Measurements from ENCODE around the gene ARID3A. TPM values are rescaled to one million over a fixed set of nuclear protein-coding genes. Genes with fewer than 3 reads are reported as not detected.

ARID3A gene
- polyA plus RNA-seq, 10 donors: 6.9 to 13.1 (median 10.4) TPM

- no peak for DNase-seq
Observed at GRCh38 chr19:929203-929890, 3.5 kb downstream of the ARID3A start.

- no peak for DNase-seq
Observed at GRCh38 chr19:929891-930258, 4.0 kb downstream of the ARID3A start.

DNA sequence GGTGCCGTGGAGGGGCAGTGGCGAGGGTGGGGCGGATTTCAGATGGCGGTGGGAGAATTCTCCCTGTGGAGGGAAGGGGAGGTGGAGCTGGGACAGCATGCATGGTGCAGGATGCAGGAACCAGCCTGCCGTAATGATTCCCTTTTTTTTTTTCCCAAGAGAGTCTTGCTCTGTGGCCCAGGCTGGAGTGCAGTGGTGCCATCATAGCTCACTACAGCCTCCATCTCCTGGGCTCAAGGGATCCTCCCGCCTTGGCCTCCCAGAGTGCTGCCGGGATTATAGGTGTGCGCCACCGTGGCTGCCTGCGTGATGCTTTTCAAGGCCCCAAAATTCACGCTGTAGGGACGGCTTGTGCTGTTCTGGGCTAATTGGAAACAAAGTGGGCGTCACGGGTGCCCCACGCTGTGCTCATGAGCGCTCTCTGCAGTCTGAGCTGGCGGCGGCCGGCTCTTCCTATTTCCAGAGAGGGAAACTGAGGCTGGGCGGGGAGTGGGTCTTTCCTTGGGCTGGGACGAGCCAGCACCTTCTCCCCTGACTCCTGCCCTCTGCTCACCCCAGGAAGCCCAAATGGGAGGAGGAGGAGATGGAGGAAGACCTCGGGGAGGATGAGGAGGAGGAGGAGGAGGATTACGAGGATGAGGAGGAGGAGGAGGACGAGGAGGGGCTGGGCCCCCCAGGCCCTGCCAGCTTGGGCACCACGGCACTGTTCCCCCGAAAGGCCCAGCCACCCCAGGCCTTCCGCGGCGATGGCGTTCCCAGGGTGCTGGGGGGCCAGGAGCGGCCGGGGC, 6.2 kb downstream of the ARID3A start:
- no peak for DNase-seq

DNA sequence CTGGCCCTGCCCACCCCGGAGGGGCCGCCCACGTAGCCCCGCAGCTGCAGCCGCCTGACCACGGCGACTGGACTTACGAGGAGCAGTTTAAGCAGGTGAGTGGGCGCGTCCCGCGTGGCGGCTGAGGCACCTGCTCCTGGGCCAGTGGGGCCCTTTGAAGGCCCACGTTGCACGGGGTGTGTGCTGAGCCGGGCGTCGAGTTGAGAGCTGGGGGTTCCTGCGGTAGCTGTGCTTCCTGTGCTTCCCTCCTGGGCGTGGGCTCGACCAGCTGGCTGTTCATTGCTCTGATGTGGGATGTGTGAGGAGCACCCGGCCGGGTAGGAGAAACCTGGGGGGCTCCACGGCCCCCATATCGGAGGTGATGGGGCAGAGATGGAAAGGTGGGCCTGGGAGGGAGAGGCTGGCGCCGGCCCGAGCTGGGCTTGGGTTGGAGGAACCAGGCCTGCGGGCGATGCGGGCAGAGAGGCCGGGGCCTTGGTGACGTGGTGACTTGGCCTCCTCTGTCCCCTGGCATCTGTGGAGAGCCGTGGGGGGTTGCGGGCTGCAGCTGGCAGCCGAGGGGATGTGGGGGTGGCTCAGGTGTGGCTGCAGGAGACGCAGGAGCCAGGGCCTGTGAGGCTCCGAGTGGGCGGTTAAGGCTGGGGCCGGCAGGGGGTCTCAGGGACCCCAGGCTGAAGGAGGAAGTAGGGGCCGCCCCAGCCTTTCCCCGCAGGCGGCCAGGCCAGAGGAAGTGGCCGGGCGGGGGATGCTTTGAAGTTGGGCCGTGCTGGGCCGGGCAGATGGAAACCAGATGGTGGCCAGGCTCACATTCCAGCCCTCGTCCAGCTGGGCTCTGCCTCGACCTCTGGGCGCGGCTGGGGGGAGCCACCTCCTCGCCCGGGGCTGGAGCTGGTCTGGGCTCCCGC, 7.1 kb downstream of the ARID3A start:
- DNase-seq: peak in 2 of 3 donors; percentile 76 to 84

- DNase-seq: no peak
Observed at GRCh38 chr19:933553-933882, 7.7 kb downstream of the ARID3A start.

DNA sequence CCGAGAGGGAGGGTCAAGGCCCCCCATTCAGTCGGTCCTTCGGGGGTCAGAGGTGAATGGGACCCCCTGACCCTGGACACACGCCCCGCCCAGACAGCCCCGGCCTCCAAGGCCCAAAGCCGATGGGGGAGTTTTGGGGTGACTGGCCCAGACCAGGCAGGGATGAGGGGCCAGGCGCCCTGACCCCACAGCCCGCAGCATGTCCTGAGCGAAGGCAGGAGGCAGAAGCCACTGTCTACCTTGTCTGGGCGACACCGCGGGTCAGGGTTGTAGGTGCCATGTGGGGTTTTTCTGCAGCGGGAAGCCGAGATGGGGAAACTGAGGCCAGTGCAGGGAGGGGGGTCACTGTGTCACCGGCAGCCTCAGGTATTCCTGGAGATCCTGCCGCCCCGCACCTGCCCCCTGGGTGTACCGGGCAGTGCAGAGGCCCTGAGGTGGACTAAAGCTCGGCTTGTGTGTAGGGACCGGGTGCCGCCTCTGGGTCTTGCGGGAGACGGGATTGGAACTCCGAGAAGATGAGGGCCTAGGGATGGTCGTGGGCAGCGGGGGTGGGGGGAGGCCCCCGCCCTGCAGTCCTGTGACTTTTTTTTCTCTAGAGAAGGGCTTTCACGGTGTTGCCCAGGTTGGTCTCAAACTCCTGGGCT, 8.5 kb downstream of the ARID3A start:
- DNase-seq: no peak

DNA sequence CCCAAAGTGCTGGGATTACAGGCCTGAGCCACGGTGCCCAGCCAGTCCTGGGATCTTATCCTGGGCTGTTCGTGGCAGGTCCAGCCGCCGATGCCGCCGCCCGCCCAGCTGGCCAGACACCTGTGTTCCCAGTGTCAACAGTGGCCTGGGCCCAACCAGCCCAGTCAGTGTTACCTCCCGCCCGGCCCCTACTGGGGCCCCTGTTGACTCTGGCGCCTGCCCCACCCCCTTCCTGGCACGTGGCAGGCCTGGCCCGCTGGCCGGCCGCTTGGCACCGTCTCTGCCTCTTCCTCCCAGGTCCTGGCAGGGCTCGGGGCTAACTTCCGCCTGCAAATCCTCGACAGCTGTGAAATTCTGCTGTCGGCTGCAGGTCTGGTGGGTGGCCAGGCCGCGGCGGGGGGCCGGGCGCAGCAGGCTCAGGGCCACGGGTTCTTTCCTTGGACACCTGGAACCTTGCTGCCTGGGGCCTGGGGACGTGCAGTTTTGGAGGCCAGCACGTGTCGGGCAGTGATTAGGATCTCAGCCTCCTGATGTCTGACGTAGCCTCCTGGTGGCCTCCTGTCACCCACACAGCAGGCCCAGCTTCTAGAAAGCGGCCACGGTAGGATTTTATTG, 9.1 kb downstream of the ARID3A start:
- DNase-seq: peak; percentile 77 to 93 (median 88)

GRCh38 chr19:936175-936546, 10.3 kb downstream of the ARID3A start:
- no peak for DNase-seq

DNA sequence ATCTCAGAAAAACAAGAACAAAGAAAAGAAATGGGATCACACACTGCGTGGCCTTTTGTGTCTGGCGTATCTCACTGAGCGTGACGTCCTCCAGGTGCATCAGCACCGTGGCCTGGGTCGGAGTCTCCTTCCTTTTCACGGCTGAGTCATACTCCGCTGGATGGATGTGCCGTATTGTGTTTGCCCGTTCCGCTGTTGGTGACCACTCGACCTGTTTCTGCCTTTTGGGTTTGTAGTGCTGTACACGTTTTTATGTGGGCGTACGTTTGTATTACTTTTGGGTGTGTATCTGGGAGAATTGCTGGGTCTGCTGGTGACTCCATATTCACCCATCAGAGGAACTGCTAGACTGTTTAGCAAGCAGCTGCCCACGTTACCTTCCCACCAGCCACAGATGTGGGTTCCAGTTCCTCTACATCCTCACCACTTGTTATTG, 11.4 kb downstream of the ARID3A start:
- DNase-seq: no peak

- no peak for DNase-seq
Observed at GRCh38 chr19:938233-938923, 12.5 kb downstream of the ARID3A start.

DNA sequence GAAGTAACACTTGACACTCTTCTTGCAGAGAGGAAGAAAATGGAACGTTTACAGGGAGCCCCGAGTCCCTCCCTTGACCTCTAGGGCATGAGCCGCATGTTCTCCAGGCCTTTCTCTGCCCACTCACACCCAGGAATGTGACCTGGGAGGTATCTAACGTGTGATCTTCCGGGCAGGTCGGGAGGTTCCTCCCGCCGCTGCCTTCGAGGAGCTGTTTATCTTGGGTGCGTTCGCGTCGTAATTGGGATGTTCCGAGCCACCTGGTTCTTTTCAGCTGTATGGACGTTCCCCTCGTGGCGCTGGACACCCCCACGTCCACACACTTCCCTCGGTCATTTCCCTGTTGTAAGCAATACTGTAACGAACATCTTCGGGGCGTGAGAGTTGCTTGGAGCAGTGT, 13.6 kb downstream of the ARID3A start:
- DNase-seq: no peak

- DNase-seq: no peak
Observed at GRCh38 chr19:939922-940321, 14.1 kb downstream of the ARID3A start.

GRCh38 chr19:940591-941291, 14.9 kb downstream of the ARID3A start:
- DNase-seq: no peak

DNA sequence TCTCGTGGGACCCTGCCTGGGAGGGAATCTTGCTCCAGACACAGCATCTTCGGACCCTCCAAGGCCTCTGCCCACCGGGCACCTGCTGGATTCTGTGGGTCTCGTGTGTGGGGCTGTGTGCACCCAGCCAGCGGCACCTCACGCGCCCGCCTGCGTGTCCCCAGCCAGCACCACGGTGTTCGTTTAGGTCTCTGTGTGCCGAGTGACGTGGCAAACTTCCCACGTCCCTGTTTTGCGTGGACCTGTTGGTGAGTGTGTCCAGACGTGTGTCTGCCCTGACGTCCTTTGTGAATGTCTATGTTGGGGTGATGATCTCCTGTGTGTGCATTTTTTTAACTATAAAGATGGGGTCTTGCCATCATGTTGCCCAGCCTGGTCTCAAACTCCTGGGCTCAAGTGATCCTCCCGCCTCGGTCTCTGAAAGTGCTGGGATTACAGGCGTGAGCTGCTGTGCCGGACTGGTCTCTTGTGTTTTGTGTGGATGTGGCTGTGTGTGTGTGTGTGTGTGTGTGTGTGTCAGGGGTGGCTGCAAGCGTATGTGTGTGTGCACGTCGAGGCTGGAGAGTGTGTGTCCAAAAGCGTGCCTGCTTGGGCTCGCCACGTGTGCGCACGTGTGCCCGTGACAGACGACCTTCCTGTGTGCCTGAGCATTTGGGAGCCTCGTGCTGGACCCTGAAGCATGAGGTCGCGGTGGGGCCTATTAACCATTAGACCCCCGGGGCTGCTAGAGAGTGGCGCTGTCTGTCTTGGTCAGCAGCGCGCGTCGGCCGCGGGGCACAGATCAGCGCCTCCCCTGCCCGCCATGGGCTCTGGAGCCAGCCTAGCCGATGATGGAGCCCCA, 15.7 kb downstream of the ARID3A start:
- DNase-seq: no peak

GRCh38 chr19:942133-942645, 16.4 kb downstream of the ARID3A start:
- no peak for DNase-seq

- DNase-seq: no peak
Observed at GRCh38 chr19:943551-944170, 17.8 kb downstream of the ARID3A start.

- DNase-seq: no peak
Observed at GRCh38 chr19:944171-944567, 18.3 kb downstream of the ARID3A start.

DNA sequence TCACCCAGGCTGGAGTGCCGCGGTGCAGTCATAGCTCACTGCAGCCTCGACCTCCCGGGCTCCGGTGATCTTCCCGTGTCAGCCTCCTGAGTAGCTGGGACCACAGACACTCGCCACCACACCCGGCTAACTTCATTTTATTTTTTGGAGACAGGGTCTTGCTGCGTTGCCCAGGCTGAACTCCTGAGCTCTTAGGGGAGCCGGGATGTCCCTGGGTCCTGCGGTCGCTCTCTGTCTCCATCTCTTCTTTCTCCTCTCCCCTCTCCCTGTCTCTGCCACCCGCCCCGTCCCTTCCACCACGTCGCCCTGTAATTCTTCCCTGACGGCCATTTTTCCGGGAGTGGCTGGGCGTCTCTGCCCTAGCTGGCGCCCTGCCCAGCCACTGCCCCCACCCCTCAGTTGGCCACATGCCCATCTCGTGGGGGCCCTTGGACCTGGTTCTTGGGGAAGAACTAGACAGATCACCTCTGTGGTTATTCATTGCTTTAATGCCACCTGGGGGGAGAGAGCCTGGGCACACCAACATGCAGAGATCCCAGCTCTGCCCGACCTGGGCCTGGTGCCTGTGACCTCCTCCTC, 18.9 kb downstream of the ARID3A start:
- no peak for DNase-seq

Measured in muscle of back (tissue), 11 donors.